NCI-H1694 treated with DMSO at 0.1 percent for 48 hours (cell line): Measurements from ENCODE around the gene FAM171A2.
"Not testable (repeated sequence)": the region's sequence is repeated elsewhere in the genome, so short reads cannot be mapped to it uniquely, and the experiment has no call there.

Experiments
- DNase-seq: peaks from one replicate; lab custom pipeline; 2025; lab: John Stamatoyannopoulos, UW

Gene FAM171A2

GRCh38 chr17:44345454-44346026 lies 18.1 kb downstream of the FAM171A2 start:
- peak; percentile 73 for DNase-seq

GRCh38 chr17:44344939-44345453 lies 18.7 kb downstream of the FAM171A2 start, which contains the start of gene GRN:
GRN (plus strand) TSS chr17:44345302; CDS start chr17:44349165, 3,863 bp downstream.
- DNase-seq, result peak; percentile 99

GRCh38 chr17:44343510-44344209 lies 20.0 kb downstream of the FAM171A2 start:
- DNase-seq, result no peak

- DNase-seq, result not testable (repeated sequence)
Measured at GRCh38 chr17:44340553-44340952, 23.1 kb downstream of the FAM171A2 start.

GRCh38 chr17:44338702-44339101 lies 25.0 kb downstream of the FAM171A2 start:
- no peak for DNase-seq

- no peak for DNase-seq
Measured at GRCh38 chr17:44335968-44336367, 27.7 kb downstream of the FAM171A2 start.

GRCh38 chr17:44335564-44335963 lies 28.1 kb downstream of the FAM171A2 start:
- DNase-seq, result no peak

- DNase-seq, result no peak
Measured at GRCh38 chr17:44334727-44335126, 28.9 kb downstream of the FAM171A2 start.

- no peak for DNase-seq
Measured at GRCh38 chr17:44334315-44334714, 29.3 kb downstream of the FAM171A2 start.

- no peak for DNase-seq
Measured at GRCh38 chr17:44333371-44333770, 30.3 kb downstream of the FAM171A2 start.

GRCh38 chr17:44331249-44331760 lies 32.3 kb downstream of the FAM171A2 start:
- peak; percentile 72 for DNase-seq

GRCh38 chr17:44330263-44330662 lies 33.4 kb downstream of the FAM171A2 start:
- not testable (repeated sequence) for DNase-seq

GRCh38 chr17:44329516-44329915 lies 34.1 kb downstream of the FAM171A2 start:
- DNase-seq, result not testable (repeated sequence)

- DNase-seq, result no peak
Measured at GRCh38 chr17:44327715-44328449, 35.8 kb downstream of the FAM171A2 start.

- DNase-seq, result peak; percentile 92
Measured at GRCh38 chr17:44326861-44327444, 36.7 kb downstream of the FAM171A2 start.

GRCh38 chr17:44324571-44325275 lies 38.9 kb downstream of the FAM171A2 start, which contains the start of gene SLC25A39:
SLC25A39 (minus strand) TSS chr17:44324823; CDS start chr17:44323562, 1,261 bp downstream.
- peak; percentile 55 for DNase-seq

- DNase-seq, result no peak
Measured at GRCh38 chr17:44324092-44324570, 39.5 kb downstream of the FAM171A2 start.

- no peak for DNase-seq
Measured at GRCh38 chr17:44323359-44324091, 40.1 kb downstream of the FAM171A2 start.

- no peak for DNase-seq
Measured at GRCh38 chr17:44322236-44322895, 41.3 kb downstream of the FAM171A2 start.
